ENCODE data around the gene RAB26.
A peak's percentile ranks its signal among the peaks of the same experiment; 100 is the strongest.
"Not testable (repeated sequence)": the region's sequence is repeated elsewhere in the genome, so short reads cannot be mapped to it uniquely, and the experiment has no call there.

The RAB26 gene, protein sequence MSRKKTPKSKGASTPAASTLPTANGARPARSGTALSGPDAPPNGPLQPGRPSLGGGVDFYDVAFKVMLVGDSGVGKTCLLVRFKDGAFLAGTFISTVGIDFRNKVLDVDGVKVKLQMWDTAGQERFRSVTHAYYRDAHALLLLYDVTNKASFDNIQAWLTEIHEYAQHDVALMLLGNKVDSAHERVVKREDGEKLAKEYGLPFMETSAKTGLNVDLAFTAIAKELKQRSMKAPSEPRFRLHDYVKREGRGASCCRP

DNA sequence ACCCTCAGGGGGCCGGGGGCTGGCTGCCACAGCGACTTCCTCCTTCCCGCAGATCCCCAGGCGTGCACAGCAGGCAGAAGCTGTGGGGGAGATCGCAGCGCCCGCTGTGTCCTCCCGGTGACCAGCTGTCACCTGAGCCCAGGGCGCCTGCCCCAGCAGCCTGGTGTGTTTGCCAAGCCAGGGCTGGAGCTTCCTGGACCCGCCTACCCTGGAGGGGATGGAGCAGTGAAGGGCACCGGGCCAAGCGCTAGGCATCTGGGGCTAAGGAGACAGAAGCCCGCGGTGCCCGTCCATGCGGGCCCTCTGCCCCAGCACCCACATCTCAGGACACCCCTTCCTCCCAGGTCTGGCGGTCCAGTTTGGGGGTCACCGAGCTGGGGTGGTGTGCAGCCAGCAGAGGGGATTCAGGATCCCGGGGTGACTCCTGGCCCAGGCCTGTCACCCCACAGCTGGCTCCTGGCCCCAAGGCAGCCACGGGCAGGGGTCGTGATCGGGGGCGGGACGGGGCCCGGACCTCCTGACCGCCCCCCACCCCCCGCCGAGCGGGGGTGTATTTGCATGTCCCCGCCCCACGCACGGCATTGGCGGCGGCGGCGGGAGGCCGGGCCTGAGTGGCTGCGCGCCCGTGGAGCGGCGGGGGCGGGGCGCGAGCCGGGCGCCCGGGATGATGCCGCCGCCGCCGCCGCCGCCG, at the start of gene RAB26:
Gene RAB26, plus strand, starts transcription at position 645 of the 691 bp plus-strand sequence. CDS start 159 bp downstream, outside the sequence.
- peak; percentile 47 to 56 for DNase-seq

DNA sequence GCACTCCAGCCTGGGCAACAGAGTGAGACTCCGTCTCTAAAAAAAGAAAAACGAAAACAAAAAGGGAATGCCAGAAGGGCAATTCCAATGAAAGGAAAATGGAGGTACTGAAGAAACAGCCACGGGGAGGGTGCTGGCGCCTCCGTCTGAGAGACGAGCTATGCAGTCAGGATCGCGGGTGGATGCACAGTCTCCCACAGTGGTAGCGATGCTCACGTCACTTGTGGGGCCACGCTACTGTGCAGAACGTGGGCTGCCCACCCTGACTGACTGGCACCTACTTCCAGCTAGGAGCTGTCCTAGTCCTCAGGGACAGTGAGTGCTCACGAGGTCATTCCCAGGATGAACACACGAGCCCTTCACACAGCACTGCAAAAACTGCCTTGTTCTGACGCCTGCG, 46.8 kb upstream of the RAB26 start:
- not testable (repeated sequence) for DNase-seq

DNA sequence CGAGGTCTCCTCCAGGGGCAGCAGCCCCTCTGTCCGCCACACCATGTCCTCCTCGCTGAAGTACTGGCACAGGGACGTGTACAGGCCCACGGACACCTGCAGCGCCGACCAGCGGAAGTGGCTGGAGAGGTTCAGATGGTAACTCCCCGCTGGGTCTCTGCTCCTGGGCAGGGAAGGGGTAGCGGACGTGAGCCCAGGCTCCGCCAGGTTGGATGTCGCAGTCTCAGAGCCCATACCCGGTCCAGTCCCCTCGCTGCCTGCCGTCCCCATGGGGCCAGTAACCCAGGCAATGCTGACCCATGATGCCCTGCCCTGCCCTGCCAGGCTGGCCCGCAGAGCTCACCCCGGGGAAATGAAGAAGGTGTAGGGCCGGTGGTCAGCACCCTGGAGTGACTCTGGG, 46.0 kb upstream of the RAB26 start:
- no peak for DNase-seq

DNA sequence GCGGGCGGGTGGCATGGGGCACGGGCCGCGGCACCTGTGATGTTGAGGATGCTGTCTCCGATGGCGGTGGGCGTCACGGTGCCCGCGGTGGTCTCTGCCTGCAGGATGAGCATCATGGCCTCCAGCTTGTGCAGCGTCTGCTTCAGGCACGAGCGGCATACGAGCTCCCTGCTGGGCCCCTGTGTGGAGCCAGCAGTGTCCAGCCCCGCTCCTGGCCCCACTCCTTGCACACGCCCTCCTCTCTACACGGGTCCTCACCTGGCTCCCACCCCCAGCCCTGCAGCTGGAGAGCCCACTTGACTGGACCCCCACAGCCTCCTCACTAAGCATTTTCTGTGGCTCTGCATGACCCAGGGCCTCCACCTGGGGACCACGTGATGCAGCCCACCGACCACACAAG, 44.0 kb upstream of the RAB26 start:
- not testable (repeated sequence) for DNase-seq

DNA sequence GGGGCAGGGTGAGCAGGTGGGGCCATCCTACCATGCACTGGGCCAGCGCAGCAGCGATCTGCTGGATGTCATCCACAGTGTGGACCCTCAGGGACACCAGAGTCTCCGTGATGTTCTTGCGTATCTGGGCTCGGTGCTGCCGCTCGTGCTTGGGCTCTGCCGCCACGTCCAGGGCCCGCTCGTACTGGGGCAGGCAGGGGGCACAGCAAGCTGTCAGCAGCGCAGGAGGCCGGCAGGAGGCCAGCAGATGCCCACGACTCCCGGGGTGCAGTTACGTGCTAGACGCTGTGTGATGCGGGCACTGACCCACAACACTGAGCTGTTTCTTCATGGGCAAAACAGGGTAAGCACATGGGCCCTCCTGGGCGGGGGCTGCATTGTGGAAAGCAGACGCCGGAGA, 43.1 kb upstream of the RAB26 start:
- not testable (repeated sequence) for DNase-seq

DNA sequence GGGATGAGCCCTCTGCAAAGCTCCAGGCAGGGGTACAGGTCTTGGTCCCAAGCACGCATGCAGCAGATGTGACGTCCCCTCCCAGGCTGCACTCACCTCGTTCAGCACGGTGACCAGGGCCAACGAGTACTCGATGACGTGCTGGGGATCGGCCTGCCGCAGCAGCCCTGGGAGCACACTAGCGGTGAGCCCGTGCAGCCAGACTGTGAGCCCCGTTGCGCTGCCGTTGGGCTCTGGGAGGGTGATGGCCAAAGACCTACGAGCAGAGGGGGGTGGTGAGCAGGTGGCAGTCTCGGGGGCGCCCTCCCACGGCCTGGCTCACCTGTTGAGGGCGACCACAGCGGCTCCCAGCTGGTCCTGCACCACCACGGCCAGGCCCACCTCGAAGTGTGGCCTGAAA, 42.7 kb upstream of the RAB26 start:
- not testable (repeated sequence) for DNase-seq

DNA sequence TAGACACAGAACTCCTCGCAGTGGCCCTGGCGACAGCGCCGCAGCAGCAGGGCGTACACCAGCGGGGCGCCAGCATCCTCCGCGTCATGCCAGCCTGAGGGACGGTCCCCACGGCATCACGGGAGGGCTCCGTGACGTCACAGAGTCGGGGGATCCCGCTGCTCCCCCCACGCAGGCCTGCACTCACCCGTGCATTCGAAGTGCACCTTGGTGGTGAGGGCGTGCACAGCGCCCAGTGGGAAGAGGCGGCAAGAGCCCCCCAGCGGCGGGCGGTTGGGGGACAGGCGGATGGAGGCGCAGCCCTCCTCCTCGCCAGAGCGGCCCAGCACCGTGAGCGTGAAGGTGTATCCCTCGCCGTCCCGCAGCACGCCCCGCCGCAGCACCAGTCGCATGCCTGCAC, 42.2 kb upstream of the RAB26 start:
- not testable (repeated sequence) for DNase-seq

DNA sequence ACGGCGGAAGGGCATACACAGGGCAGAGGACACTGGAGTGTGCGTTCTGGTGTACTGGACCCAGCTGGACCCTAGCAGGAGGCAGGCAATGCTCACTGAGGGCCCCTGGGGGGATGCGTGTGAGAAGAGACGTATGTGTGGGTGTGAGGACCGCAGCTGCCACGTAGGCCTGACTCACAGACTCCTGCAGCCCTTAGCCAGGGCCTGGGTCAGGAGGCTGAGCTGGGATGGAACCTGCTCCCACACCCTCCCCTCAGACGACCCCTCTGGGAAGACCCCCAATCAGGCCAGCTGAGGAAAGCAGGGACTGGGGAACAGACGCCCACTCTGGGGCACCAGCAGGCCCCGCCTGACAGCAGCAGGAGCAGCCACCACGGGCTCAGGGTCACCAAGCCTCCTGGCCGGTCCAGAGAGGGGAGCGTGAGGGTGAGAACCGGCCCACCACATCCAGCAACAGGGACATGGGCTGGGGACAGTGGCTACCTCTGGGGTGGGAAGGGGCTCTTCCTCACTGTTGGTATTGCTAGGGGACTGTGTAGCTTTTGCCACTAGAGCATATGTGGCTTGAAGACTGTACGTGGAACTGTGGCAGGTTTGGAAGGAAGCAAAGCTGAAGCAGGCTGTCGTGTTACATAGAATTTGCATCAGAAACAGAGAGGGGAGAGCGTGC, 41.2 kb upstream of the RAB26 start:
- DNase-seq: not testable (repeated sequence)

DNA sequence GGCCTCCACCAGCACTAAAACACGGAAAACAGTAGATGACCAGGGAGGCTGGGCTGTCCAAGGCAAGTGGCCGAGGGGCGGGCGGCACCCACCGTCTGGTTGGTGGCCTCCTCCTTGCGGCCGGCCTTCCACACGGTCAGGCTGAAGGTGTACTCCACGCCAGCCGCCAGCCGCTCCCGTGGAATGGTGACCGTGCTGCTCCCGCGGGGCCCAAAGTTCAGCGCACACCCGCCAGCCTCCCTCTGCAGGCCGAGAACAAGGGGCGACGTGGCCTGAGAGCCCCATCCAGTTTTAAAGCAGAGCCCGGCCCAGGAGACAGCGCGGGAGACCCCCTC, 40.7 kb upstream of the RAB26 start:
- DNase-seq: not testable (repeated sequence)

DNA sequence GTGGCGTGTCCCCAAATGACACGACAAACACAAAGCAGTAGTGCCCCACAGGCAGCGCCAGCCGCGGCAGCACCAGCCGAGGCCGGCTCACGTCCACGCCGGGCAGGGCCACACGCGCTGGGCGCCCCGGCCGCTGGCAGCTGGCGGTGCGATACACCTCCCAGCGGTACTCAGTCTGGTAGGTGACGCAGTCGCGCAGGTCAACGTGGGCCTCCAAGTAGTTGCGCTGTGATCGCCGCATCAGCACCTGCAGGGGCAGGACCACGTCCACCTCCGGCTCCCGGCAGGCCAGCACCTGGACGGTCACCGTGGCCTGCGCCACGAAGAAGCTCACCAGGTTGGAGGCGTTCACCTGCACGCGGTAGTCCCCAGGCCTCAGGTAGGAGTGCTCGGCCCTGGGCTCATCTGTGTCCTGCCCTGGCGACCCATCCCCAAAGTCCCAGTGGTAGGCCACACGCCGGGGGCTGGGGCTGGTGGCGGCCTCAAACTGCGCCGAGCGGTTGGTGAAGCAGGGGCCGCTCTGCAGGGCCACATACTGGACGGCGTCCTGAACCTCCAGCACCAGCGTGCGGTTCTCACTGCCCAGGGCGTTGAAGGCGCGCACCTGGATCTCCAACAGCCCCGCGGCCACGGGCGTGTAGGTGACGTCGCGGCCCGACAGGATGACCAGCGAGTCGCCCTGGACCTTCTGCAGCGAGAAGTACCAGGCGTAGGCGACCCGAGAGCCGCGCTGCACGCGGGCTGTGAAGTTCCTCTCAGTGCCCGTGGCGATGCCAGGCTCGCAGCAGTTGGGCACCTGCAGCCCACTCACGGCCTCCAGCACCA, 39.8 kb upstream of the RAB26 start:
- not testable (repeated sequence) for DNase-seq

DNA sequence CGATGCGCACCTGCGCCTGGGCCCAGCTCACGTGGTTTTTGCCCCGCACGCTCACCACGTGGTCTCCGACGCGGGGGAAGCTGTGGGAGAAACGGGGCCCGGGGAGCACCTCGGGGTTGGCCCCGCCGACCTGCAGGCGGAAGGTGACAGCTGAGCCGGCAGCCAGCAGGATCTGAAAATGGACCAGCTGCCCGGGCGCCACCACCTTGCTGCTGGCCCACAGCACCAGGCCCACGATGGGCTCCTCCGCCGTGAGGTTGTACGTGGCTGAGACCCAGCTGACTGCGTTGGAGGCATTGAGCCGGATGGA, 39.2 kb upstream of the RAB26 start:
- not testable (repeated sequence) for DNase-seq

DNA sequence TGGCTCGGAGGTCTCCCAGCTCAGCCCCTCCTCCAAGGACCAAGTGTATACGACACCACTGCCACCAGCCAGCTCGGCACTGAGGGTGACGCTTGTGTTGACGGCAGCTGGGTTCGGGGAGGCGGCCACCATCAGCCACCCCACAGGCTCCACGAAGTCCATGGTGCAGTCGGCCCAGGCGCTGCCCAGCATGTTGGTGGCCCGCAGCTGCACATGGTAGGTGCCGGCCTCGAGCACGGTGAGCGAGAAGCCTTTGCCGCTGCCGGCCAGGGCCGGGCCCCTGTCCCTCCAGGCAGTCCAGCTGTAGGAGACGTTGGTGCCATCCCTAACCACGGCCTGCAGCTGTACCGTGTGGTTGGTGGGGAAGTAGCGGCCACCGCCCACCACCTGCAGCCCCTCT, 38.6 kb upstream of the RAB26 start:
- DNase-seq: not testable (repeated sequence)

DNA sequence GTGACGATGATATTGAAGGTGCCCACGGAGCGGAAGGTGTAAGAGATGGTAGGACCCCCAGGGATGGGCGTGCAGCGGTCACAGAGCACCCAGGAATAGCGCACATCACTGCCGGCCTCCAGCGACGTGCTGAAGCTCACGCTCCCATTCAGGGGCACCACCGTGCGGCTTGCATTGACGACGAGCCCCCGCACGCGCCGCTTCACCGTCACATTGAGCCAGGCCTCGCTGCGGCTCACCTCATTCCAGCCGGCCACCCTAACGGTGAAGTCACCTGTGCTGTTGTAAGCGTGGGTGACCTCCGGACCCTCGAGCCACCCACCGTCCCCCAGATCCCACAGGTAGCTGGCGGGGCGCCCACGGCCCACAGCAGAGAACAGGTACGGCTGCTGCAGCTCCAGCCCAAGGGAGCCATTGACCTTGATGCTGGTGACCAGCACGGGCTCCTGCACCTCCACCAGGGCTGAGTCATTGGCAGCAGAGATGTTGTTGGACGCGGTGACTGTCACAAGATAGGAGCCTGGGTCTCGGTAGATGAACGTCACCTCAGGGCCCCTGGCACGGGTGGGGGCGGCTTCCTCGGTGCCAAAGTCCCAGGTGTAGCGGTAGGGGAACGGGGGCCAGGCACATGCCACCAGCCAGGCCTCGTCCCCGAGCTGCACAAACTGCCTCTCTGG, 38.0 kb upstream of the RAB26 start:
- DNase-seq: not testable (repeated sequence)

DNA sequence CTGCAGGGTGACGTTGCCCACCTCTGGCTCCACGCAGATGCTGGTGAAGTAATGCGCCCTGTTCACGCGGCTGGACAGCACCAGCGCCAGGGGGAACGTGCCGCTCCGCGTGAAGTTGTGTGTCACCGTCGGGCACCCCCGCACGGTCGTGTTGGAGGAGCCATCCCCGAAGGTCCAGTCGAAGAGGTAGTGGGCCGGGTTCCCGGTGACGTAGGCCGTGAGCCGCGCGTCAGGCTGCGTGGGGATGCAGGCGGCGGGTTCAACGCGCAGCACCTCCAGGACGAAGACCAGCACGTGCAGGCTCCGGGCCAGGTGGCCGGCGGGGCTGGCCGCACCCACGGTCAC, 37.4 kb upstream of the RAB26 start:
- DNase-seq: not testable (repeated sequence)

DNA sequence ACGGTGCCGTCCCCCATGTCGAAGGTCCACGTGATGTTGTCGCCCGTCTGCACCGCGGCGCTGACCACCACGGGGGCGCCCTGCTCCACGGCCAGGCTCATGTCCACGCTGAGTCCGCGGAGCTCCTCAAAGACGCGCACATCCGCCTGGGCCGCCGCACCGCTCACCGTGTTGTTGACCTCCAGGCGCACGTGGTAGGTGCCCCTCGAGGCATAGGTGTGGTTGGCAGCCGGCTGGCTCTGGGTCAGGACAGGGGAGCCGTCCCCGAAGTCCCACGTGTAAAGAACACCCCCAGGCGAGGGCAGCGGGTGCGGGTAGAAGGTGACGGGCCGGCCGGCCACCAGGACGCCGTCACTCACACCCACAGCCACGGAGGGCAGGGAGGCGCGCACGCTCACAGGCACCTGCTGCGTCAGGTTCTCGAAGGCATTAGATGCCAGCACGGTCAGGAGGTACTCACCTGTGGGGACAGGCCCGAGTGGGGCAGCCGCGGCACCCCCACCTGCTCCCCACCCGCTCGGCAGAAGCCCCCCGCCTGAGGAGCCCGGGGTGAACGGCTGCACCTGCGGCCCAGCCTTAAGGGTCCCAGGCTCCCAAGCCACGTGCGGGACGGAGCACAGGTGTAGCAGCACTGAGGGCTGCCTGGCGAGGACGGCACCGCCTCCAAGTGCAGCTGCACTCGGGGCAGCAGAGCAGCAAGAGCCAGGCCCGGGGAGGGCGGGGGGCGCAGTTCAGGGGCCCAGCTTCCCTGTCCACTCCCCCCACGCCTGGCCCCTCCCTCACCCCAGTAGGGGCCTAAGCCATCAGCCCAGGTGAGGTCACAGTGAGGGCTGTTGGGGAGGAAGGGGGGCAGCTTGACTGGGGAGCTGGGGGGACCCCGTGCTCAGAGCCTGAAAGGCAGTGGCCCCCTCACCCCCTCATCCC, 36.8 kb upstream of the RAB26 start:
- not testable (repeated sequence) for DNase-seq

DNA sequence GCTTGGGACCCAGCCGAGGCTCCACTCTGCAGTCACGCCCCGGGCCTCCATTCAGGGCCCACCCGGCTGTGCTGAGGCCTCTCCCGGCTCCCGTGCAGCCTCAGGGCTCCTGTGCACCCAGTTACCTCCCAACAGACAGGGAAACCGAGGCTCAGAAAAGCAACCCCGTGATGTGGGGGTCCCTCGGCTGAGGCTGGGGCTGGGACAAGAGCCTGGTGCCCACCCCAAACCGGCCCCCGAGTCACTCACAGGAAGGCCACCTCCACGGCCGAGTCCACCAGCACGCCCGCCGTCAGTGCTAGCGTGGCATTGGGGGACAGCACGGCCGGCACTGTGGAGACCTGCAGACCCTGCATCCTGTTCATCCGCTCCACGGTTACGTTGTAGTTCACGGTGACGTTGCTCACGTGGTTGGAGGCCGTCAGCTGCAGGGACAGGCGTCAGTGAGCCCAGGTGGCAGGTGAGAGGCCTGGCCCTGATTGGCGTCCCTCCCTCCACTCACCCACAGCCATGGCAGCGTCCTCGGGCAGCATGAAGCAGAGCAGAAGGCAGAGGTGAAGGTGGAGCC, 35.8 kb upstream of the RAB26 start:
- DNase-seq: not testable (repeated sequence)

DNA sequence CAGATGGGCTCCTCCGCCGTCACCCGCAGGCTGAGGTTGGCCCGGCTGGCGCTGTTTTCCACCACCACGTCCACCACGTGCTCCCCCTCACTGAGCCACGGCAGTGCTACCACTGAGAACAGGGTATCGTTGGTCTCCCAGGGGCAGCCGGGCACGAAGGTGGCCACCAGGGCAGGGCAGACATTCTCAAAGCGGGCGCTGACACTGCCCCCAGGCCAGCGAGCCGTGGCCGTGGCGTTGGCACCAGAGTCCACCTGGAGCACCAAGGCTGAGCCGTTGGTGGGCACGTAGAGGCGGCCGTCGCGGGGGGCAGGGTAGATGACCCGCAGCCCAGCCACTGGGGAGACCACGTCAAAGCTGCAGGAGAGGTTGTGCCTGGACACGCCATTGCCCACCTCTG, 34.2 kb upstream of the RAB26 start:
- DNase-seq: not testable (repeated sequence)

DNA sequence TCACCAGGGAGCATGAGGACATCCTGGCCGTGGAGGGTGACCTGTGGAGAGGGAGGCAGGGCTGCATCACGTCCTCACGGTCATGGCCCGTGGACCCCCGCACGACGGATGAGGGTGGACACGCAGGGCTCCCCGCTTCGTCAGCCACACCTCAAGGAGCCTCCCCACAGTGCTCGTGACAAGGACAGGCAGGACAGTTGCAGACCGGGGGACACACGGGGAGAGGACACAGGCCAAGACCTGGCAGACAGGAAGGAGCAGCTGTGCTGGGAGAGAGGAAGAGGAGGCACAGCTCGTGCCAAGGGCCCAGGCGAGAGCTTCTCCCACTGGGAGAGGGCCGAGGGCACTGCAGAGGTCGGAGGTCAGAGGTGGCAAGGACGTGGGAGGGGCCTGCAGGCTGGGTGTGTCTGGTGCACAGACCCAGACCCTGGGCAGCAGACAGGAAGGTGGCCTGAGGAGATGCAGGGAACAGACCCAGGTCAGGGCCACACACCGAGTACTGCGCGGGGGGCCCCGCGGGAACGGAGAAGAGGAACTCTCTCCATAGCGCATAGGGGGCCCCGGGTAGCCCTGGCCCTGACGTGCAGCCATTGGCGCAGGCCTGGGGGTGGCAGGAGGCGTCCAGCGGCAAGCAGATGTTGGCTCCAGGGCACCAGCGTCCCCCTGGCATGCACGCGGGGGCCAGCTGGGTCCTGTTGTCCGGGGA, 33.4 kb upstream of the RAB26 start:
- DNase-seq: not testable (repeated sequence)

DNA sequence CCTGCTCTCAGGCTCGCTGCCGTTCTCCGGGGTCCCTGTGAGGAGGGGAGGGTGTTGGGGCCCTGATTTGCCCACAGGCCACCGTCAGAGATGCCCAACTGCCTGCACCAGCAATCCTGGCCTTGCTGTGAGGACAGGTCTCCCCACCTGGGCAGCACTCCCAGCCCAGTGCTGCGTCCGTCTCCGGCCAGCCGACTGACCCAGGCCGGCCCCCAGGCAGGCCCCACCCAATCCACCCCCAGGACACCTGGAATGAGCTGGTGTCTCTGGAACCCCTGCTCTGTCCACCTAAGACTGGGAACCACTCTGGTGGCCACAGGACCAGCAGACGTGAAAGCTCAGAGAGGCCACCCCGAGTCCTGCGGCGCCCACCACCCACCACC, 32.8 kb upstream of the RAB26 start:
- no peak for DNase-seq

DNA sequence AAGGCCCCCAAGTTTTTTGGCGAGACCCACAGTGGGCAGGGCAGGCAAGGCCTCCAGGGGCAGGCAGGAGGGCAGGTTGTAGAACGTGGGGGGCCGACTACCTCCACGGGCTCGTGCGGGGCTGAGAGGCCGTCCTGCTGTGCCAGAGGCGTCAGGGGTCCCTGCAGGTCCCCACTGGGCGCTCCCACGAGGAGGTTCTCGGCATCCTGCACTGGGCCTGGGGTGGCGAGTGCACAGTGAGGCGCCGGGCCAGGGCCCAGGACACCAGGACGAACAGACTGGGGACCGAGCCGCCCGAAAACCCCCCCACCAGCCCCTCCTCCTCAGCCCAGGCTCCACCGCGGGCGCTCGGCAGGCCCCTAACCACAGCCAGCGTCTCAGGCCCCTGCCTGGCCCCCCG, 32.0 kb upstream of the RAB26 start:
- DNase-seq: not testable (repeated sequence)

DNA sequence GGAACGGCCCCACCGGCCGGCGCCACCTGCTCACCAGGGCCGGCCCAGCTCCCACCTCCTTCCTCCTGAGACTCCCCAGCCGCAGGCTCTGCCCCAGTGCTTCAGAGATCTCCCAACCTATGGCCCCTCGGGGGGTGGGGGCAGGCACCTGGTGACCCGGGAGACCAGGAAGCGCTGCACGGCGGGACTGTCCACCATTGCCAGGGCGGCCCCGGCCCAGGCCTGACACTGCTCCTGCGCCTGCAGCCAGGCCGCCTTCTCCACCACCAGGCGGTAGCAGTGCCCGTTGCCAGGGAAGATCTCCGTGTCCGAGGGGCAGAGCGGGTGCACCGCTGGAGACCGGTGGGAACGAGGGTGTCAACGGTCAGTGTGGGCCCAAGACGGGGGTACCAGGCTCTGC, 31.1 kb upstream of the RAB26 start:
- DNase-seq: not testable (repeated sequence)
